AG04449 (cell line): ENCODE data around the gene TES.

Source experiments
- CTCF ChIA-PET: fragments of 350-600 bp; formaldehyde crosslinking; extraction: SDS; loops from one replicate; lab custom pipeline; 2021; ENCODE audit warnings: antibody characterized with exemption; lab: Yijun Ruan, JAX
- POLR2A ChIA-PET: fragments of 400-600, 350-600 bp; formaldehyde crosslinking; extraction: SDS; loops from one replicate; lab custom pipeline; 2020; ENCODE audit warnings: antibody characterized with exemption, inconsistent platforms; lab: Yijun Ruan, JAX
- DNase-seq: peaks from one replicate; pipeline ENCODE4 v3.0.0-alpha.2; 2010; ENCODE audit warnings: low read depth, low spot score
- H3K4me3 ChIP-seq: 2 replicates; pipeline ENCODE4 v1.5.1; 2011; ENCODE audit warnings: low read depth, mild to moderate bottlenecking, control low read depth, low read length
- CTCF ChIP-seq: IDR thresholded peaks from one replicate; pipeline ENCODE4 v1.5.1; 2011; ENCODE audit warnings: mild to moderate bottlenecking, moderate library complexity, low read length, control low read depth, inconsistent platforms; ENCODE audit not compliant: insufficient read depth; ENCODE audit errors: missing control alignments

TES gene

GRCh38 chr7:116305485-116306408 lies 95.4 kb downstream of the TES start:
- no peak for TF ChIP-seq CTCF

GRCh38 chr7:116306409-116307048 lies 96.2 kb downstream of the TES start:
- CTCF ChIA-PET = interaction anchor here (1.5 kb wide), 1 partner anchor 220 kb away, joined by 3 read pairs; no protein-coding TSS in a partner anchor
- POLR2A ChIA-PET = no interaction called here
- TF ChIP-seq CTCF = no peak
- H3K4me3 ChIP-seq = no peak overlapping the region
- no peak for DNase-seq

More at GRCh38 chr7:116305485-116306408, 95.4 kb downstream of the TES start:
- no peak overlapping the region for H3K4me3 ChIP-seq
- no peak for DNase-seq
- ChIA-PET CTCF (interaction anchor here (1.5 kb wide), 1 partner anchor 221 kb away, joined by 3 read pairs; no protein-coding TSS in a partner anchor), POLR2A (no interaction called here)

GRCh38 chr7:116307253-116307652 lies 96.9 kb downstream of the TES start:
- DNase-seq = no peak
- CTCF ChIA-PET = interaction anchor here (1.5 kb wide), 1 partner anchor 219 kb away, joined by 3 read pairs; no protein-coding TSS in a partner anchor
- POLR2A ChIA-PET = no interaction called here
- no peak for TF ChIP-seq CTCF
- H3K4me3 ChIP-seq = no peak overlapping the region
